ENCODE data around the gene TEKTIP1.
A peak's percentile ranks its signal among the peaks of the same experiment; 100 is the strongest.
"Not testable (repeated sequence)": the region's sequence is repeated elsewhere in the genome, so short reads cannot be mapped to it uniquely, and the experiment has no call there.

The TEKTIP1 gene

GRCh38 chr19:3523361-3524077 lies 15.5 kb upstream of the TEKTIP1 start:
- DNase-seq (ENCODE audit: low spot score), result no peak

DNA sequence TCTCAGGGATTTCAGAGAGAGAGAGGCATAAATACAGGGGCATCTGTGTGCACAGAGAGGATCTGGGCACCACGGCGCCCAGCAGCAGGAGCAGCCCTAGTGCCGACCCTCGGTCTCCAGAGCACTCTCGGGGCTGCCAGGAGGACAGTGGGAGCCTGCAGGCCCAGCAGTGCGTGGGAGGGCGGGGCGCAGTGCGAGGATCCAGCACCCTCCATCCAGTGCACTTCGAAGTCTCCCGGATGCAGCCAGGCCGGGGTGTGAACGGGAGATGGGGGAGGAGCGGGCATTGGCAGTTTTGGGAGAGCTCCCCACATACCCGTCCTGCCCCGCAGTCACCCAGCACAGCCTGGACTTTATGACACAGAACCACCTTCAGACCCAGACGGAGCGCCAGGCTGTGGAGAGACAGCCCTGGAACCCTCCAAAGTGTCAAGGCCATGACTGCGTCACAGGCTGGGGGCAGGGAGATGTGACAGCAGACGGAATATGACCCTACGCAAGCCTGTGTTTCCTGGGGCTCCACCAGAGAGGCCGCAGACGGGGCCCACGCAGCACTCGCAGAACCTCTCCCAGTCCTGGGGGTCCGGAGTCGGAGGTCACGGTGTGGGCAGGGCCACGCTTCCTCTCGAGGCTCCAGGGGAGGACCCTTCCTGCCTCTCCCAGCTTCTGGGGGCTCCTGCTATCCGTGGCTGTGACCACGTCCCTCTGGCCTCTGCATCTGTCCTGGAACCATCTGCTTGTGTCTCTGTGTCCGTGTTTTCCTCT lies 14.7 kb upstream of the TEKTIP1 start:
- no peak for DNase-seq (ENCODE audit: low spot score)

GRCh38 chr19:3524904-3525451 lies 14.0 kb upstream of the TEKTIP1 start:
- no peak for DNase-seq (ENCODE audit: low spot score)

DNA sequence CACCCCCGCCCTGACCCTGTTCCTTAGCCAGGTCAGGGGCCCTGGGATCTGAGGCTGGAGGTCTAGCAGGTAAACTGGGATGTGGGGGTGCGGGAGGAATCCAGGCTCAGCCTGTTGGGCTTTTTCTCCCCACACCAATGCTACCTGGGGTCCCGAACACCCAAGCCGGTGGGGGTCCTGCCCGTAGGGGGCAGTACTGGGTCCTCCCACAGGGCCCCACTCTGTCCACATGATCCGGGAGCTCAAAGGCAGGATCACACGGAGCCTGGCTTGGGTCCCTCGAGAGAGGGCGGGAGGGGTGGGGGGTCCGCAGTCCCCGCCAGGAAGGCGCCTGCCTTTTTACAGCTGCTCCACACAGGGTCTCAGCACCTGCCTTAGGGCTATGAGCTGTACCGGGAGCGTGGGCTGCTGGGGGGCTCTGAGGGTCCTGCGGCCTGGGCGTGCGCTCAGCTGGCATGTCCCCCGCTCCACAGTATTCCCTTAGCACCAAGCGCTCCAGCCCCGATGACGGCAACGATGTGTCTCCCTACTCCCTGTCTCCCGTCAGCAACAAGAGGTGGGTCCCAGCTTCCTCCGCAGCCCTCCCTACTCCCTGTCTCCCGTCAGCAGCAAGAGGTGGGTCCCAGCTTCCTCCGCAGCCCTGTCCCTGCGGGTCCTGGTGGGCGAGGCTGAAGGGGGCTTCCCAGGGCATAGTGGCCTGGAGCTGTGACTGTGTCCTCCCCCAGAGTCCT lies 12.3 kb upstream of the TEKTIP1 start:
- no peak for DNase-seq (ENCODE audit: low spot score)

DNA sequence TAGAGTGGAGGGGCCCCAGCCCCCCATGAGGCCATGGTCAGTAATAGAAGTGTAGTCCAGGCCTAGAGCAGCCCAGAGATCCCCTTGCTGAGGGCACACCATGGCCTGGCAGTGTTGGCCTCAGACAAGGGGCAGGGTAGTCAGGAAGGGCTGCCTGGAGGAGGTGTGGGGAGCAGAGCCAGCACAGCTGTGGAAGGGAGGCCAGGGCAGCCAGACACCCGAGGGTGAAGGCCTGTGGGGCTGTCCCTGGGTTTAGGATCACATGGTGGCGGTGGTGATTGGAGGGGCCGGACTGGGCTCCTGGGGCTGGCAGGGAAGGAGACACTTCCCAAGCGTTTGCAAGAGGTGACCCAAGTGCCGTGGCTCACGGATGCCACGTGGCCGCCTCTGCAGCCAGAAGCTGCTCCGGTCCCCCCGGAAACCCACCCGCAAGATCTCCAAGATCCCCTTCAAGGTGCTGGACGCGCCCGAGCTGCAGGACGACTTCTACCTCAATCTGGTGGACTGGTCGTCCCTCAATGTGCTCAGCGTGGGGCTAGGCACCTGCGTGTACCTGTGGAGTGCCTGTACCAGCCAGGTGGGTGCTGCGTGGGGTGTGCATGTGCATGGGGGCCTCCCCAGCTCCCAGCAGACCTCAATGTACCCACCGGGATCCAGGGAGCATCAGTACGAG lies 11.6 kb upstream of the TEKTIP1 start:
- DNase-seq (ENCODE audit: low spot score), result no peak

DNA sequence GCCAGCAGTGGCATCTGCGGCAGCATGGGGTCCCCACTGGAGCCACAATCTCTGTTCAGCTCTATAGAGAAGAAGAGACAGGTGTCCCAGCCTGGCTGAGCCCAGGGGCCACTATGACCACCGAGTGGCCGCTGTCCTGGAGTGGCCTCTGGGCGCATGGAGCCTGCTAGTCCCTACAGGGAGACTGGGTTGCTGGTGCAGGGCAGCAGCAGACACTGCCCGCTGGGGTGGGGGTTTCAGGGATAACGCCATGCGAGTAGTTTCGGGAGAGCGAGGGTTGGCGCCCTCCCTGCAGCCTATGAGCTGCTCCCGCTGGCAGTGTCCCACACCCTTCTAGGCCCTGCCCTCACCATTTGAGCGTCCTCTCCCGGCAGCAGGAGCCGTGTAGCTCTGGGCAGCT lies 10.9 kb upstream of the TEKTIP1 start:
- no peak for DNase-seq (ENCODE audit: low spot score)

DNA sequence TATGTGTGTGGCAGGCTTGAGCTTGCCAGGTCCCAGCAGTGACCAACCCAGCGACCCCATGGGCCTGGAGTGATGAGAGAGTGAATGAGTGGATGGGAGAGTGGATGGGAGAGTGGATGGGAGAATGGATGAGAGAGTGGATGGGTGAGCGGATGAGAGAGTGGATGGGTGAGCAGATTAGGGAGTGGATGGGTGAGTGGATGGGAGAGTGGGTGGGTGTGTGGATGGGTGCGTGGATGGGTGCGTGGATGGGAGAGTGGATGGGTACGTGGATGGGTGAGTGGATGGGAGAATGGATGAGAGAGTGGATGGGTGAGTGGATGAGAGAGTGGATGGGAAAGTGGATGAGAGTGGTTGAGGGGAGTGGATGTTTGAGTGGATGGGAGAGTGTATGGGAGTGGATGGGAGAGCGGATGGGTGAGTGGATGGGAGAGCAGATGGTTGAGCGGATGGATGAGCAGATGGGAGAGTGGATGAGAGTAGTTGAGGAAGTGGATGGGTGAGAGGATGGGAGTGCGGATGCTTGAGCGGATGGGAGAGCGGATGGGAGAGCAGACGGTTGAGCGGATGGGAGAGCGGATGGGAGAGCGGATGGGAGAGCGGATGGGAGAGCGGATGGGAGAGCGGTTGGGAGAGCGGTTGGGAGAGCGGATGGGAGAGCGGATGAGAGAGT lies 10.3 kb upstream of the TEKTIP1 start:
- no peak for DNase-seq (ENCODE audit: low spot score)

DNA sequence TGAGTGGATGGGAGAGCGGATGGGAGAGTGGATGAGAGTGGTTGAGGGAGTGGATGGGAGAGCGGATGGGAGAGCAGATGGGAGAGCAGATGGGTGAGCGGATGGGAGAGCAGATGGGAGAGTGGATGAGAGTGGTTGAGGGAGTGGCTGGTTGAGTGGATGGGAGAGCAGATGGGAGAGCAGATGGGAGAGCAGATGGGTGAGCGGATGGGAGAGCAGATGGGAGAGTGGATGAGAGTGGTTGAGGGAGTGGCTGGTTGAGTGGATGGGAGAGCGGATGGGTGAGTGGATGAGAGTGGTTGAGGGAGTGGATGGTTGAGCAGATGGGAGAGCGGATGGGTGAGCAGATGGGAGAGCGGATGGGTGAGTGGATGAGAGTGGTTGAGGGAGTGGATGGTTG lies 9.7 kb upstream of the TEKTIP1 start:
- not testable (repeated sequence) for DNase-seq (ENCODE audit: low spot score)

- no peak for DNase-seq (ENCODE audit: low spot score)
Measured at GRCh38 chr19:3530389-3530788, 8.6 kb upstream of the TEKTIP1 start.

DNA sequence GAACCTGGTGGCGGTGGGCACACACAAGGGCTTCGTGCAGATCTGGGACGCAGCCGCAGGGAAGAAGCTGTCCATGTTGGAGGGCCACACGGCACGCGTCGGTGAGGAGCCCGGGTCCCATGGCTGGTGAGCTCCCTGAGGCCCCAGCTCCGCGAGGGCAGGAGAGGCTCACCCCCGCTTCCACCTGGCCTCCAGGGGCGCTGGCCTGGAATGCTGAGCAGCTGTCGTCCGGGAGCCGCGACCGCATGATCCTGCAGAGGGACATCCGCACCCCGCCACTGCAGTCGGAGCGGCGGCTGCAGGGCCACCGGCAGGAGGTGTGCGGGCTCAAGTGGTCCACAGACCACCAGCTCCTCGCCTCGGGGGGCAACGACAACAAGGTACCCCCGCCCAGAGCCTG lies 7.3 kb upstream of the TEKTIP1 start:
- DNase-seq (ENCODE audit: low spot score), result no peak

GRCh38 chr19:3532154-3532786 lies 6.7 kb upstream of the TEKTIP1 start:
- no peak for DNase-seq (ENCODE audit: low spot score)

DNA sequence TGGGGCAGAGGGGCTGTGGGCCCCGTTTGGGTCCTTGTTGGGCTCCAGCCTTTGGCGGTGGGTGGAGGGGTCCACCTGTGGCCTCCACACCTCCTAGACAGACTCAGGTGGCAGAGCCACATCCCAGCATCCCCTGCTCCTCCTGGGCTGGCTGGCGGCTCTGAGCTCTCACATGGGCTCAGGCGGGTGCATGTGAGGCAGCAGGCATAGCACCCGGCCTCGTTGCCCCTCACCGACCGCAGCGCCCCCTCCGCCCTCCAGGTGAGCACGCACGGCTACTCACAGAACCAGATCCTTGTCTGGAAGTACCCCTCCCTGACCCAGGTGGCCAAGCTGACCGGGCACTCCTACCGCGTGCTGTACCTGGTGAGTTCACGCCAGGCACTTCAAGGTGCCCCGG lies 5.9 kb upstream of the TEKTIP1 start:
- no peak for DNase-seq (ENCODE audit: low spot score)

GRCh38 chr19:3533563-3534216 lies 5.3 kb upstream of the TEKTIP1 start:
- no peak for DNase-seq (ENCODE audit: low spot score)

GRCh38 chr19:3534375-3535234 lies 4.4 kb upstream of the TEKTIP1 start:
- DNase-seq (ENCODE audit: low spot score), result no peak

GRCh38 chr19:3535235-3535535 lies 3.8 kb upstream of the TEKTIP1 start:
- no peak for DNase-seq (ENCODE audit: low spot score)

DNA sequence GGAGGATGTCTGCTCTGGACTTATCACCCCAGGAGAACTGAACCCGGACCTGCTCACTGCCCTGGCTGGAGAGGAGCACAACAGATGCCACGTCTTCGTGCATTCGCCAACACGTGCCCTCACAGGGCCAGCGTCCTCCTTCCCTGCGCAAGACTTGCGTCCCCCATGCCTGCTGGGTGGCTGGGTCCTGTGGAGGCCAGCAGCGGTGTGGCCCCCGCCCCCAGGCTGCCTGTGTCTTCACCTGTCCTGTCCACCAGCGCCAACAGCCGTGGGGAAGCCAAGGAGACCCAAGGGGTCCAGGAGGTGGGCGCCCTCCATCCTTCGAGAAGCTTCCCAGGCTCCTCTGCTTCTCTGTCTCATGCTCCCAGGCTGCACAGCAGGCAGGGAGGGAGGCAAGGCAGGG lies 3.4 kb upstream of the TEKTIP1 start:
- DNase-seq (ENCODE audit: low spot score), result no peak

- no peak for DNase-seq (ENCODE audit: low spot score)
Measured at GRCh38 chr19:3535981-3536380, 3.0 kb upstream of the TEKTIP1 start.

DNA sequence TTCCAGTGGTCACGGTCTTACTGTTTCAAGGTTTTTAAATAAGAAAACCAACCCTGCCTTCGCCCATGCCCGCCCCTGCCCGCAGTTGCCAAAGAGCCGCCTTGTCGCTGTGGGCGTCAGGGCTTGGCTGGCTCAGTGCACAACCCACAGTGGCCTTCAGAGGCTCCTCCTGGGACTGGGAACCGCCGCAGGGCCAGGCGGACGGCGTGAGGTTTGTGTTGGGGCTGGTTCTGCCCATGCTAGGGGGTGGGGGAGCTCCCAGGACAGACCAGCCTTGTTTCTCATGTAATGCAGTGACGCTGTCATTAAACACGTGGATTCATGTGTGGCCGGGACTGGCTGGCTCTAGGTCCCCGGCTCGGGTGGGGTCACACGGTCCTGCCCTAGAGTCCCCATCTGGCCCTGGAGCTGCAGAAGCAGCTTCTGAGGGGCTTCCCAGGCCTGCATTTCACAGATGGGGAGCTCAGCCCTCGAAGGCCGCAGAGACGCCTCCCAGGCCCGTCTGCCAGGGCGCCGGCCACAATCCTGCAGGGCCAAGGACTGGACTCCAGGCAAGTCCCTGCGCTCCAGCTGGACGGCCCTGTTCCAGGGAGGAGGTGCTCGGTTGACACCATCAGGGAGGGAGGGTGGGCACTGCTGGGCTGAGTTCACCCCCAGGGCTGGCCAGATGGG lies 2.4 kb upstream of the TEKTIP1 start:
- peak; percentile 85 for DNase-seq (ENCODE audit: low spot score)

GRCh38 chr19:3537101-3537437 lies 1.9 kb upstream of the TEKTIP1 start:
- no peak for DNase-seq (ENCODE audit: low spot score)
